ENCODE measurements around the gene SNX32.

Gene SNX32

DNA sequence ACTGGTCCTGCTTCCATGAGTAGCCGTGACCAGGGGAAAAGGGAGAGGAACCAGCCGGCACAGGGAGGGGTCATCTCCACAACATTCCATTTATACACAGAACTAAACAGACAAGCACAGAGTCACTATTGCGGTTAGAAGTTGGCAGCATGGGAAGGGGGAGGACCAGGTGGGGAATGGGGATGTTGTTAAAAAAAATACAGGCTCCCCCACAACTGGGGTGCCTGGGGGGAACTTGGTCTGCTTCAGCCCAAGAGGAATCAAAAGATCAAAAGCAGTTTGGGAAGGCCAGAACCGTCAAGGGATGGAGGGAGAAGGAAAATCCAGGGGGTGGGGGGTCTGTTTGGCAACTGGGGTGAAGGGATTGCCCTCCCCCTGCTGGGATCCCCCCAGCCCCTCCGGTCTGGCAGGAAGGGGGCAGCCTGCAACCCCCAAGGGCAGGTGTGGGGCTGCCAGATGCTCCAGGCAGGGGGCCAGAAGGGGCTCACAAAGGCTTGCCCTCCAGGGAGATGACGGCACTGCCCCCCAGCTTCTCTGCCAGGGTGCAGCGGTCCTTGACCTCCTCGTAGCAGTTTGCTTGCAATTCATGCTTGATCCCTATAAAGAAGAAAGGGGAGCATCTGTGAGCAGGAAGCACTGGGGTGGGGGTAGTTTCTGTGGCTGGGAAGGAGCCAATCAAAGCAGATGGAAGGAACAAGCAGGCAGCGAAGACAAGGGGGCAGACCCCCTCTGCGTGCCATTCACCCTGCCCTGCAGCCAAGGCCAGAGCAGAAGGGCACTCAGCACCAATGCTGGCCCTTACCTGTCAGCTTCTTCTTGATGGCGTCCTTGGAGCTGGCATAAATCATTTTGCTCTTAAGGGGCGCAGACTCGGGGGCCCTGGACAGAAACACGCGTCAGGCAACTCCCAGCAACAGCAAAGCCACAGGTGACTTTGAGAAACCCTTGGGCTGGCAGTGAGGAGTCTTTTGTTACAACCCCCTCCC, 21.4 kb downstream of the SNX32 start:
- no peak overlapping the region for H3K4me3 ChIP-seq (ENCODE audit: low read length)
- TF ChIP-seq, protein P1, sequence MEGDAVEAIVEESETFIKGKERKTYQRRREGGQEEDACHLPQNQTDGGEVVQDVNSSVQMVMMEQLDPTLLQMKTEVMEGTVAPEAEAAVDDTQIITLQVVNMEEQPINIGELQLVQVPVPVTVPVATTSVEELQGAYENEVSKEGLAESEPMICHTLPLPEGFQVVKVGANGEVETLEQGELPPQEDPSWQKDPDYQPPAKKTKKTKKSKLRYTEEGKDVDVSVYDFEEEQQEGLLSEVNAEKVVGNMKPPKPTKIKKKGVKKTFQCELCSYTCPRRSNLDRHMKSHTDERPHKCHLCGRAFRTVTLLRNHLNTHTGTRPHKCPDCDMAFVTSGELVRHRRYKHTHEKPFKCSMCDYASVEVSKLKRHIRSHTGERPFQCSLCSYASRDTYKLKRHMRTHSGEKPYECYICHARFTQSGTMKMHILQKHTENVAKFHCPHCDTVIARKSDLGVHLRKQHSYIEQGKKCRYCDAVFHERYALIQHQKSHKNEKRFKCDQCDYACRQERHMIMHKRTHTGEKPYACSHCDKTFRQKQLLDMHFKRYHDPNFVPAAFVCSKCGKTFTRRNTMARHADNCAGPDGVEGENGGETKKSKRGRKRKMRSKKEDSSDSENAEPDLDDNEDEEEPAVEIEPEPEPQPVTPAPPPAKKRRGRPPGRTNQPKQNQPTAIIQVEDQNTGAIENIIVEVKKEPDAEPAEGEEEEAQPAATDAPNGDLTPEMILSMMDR (conservative IDR thresholded peaks at IDR 0.05; ENCODE audit: low read depth, low read length): no peak
- DNase-seq (ENCODE audit: low read depth): no peak

DNA sequence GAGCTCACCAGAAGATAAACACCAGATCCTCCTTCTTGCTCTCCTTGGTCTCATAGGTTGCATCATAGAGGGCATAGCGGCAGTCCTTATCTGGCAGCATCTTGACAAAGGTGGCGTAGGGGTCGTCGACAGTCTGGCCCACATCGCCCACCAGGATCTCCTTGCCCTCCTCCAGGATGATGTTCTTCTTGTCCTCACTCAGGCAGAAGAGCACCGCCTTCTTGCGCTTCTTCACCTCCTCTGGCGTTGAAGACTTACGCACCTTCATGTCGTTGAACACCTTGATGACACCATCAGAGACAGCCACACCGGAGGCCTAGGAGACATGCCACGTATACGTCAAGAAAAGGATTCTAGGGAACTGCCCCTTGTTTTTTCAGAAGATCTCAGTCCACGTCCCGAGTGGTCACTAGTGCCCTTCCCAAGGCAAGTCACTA, 22.2 kb downstream of the SNX32 start:
- DNase-seq (ENCODE audit: low read depth): no peak
- TF ChIP-seq, protein P1 (conservative IDR thresholded peaks at IDR 0.05; ENCODE audit: low read depth, low read length): no peak
- peak overlapping the region; percentile 96 for H3K4me3 ChIP-seq (ENCODE audit: low read length)

- peak overlapping the region; percentile 96 for H3K4me3 ChIP-seq (ENCODE audit: low read length)
Measured at GRCh38 chr11:65856689-65857499, 23.1 kb downstream of the SNX32 start.

DNA sequence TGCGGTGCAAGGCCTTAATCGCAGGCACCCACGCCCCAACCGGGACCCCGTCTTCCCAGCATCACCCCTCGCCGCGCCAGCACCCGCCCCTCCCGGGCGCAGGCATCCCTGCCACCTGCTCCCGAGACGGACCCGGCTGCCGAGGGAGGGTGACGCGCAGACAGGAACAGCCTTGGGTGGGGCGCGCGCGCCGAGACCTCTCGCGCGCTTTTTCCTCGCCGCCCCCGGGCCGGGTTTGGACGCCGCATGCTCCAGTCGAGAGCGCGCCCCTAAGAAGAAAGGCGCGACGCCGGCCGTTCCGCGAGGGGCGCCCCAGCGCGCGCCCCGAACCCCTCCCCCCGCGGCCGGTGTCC, 23.7 kb downstream of the SNX32 start:
- H3K4me3 ChIP-seq (ENCODE audit: low read length): peak overlapping the region; percentile 96
- TF ChIP-seq, protein P1 (conservative IDR thresholded peaks at IDR 0.05; ENCODE audit: low read depth, low read length): no peak
- DNase-seq (ENCODE audit: low read depth): no peak

More at GRCh38 chr11:65856689-65857499, 23.1 kb downstream of the SNX32 start:
- TF ChIP-seq, protein P1 (conservative IDR thresholded peaks at IDR 0.05; ENCODE audit: low read depth, low read length): no peak
- DNase-seq (ENCODE audit: low read depth): no peak

DNA sequence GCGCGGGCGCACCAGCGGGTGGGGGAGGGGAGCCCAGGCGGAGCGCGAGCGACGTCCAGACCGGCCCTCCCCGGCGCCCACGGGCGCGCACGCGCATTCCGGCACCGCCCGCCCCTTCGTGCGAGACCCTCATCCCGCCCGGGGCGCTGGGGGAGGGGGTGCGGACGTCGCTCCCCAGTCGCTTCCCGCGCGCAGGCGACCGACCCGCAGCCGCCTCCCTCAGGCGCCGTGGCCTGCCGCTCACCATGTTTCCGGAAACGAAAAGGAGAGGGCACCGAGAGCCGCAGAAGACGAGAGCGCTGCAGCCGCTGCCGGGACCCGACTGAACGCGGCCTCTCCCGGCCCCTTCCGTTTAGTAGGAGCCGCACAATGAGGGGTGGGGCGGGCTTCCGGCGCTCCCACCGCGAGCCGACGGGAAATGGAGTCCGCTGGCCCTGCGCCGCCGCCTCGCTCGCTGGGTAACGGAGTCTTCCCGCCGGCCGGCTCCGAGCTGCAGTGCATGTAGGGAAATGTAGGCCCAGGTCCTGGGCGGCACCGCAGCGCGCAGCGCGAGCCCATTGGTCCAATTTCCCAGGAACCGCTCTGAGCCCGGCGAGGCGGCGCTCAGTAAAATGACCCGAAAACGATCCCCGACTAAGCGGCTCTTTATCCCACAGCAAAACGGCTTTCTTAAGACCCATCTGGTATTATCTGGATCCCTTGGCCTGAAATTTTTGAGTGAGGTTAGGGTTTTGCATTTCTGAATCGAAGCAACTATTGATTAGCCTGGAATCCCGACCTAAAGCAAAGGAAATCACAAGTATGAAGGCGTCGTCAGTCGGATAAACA, 24.3 kb downstream of the SNX32 start, which contains the start of gene CFL1:
Gene CFL1 (minus strand): TSS at position 328 of the 828 bp plus-strand sequence. CDS start 81 bp downstream, at position 247.
- peak; percentile 90 for DNase-seq (ENCODE audit: low read depth)
- H3K4me3 ChIP-seq (ENCODE audit: low read length): peak within 1 kb of the TSS; percentile 96
- TF ChIP-seq, protein P1 (conservative IDR thresholded peaks at IDR 0.05; ENCODE audit: low read depth, low read length): no peak

DNA sequence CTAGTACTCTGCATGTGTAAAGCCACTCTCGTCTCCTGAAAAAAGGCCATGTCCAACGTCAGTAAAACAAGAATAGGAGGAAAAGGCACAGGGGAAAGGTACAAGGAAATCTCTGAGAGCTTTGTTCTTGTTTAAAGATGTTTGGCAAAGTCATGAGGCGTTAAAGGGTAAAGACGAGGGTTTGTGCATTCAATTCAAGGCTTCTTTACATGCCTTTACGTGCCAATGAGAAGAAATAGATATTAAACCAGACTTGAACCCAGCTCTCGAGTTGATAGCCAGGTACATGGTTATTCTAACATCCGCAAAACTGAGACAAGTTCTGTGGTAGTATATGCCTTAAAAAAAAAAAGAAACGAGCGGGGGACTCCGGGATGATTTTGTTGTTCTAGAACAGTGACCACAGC, 24.9 kb downstream of the SNX32 start:
- TF ChIP-seq, protein P1 (conservative IDR thresholded peaks at IDR 0.05; ENCODE audit: low read depth, low read length): no peak
- DNase-seq (ENCODE audit: low read depth): no peak
- H3K4me3 ChIP-seq (ENCODE audit: low read length): peak overlapping the region; percentile 58

Data from retinal pigment epithelial cell (primary cell).